ENCODE measurements around the gene SMAD5.

Gene SMAD5

GRCh38 chr5:136197462-136198142 lies 65.0 kb downstream of the SMAD5 start:
- no peak overlapping the region for H2AFZ ChIP-seq (ENCODE audit: low read length)
- no peaks in the 10 kb centered on the region for H3K36me3 ChIP-seq (replicated peaks; ENCODE audit: insufficient read depth, low read length)
- H3K4me3 ChIP-seq (ENCODE audit: low read length), result no peak overlapping the region
- no peaks in the 10 kb centered on the region for H3K27me3 ChIP-seq (replicated peaks; ENCODE audit: insufficient read depth, low read length)
- no peaks in the 10 kb centered on the region for H4K20me1 ChIP-seq (ENCODE audit: insufficient read depth, low read length)
- no peaks in the 10 kb centered on the region for H3K9me3 ChIP-seq (replicated peaks; ENCODE audit: insufficient read depth, low read length)
- no peaks in the 10 kb centered on the region for H3K9me2 ChIP-seq (replicated peaks; ENCODE audit: insufficient read depth, low read length)
- no peak overlapping the region for H3K9ac ChIP-seq (ENCODE audit: low read length)
- DNase-seq, result no peak
- H3K27ac ChIP-seq (ENCODE audit: low read length), result no peak overlapping the region
- H3K4me2 ChIP-seq (ENCODE audit: low read depth, low read length), result no peak overlapping the region
- no peak for TF ChIP-seq EZH2 (optimal IDR thresholded peaks at IDR 0.05; ENCODE audit: low read depth, low read length)
- TF ChIP-seq EZH2phosphoT487 (IDR thresholded peaks at IDR 0.05; ENCODE audit: low read length), result no peak
- no peak for TF ChIP-seq CTCF (IDR thresholded peaks at IDR 0.05; ENCODE audit: low read length)
- H3K79me2 ChIP-seq (ENCODE audit: low read length), result no peaks in the 10 kb centered on the region
- no peaks in the 10 kb centered on the region for H3F3A ChIP-seq (ENCODE audit: insufficient read depth, low read length)
- H3K4me1 ChIP-seq (ENCODE audit: low read length), result no peaks in the 10 kb centered on the region

GRCh38 chr5:136198453-136198852 lies 65.8 kb downstream of the SMAD5 start:
- H3K9me2 ChIP-seq (replicated peaks; ENCODE audit: insufficient read depth, low read length), result no peaks in the 10 kb centered on the region
- no peaks in the 10 kb centered on the region for H3K79me2 ChIP-seq (ENCODE audit: low read length)
- no peaks in the 10 kb centered on the region for H3F3A ChIP-seq (ENCODE audit: insufficient read depth, low read length)
- no peaks in the 10 kb centered on the region for H3K27me3 ChIP-seq (replicated peaks; ENCODE audit: insufficient read depth, low read length)
- no peaks in the 10 kb centered on the region for H3K4me1 ChIP-seq (ENCODE audit: low read length)
- H4K20me1 ChIP-seq (ENCODE audit: insufficient read depth, low read length), result no peaks in the 10 kb centered on the region
- DNase-seq, result no peak
- H3K9ac ChIP-seq (ENCODE audit: low read length), result no peak overlapping the region
- no peak overlapping the region for H2AFZ ChIP-seq (ENCODE audit: low read length)
- H3K36me3 ChIP-seq (replicated peaks; ENCODE audit: insufficient read depth, low read length), result no peaks in the 10 kb centered on the region
- H3K4me2 ChIP-seq (ENCODE audit: low read depth, low read length), result no peak overlapping the region
- no peak overlapping the region for H3K4me3 ChIP-seq (ENCODE audit: low read length)
- TF ChIP-seq CTCF (IDR thresholded peaks at IDR 0.05; ENCODE audit: low read length) (no peak), EZH2phosphoT487 (IDR thresholded peaks at IDR 0.05; ENCODE audit: low read length) (no peak), EZH2 (optimal IDR thresholded peaks at IDR 0.05; ENCODE audit: low read depth, low read length) (no peak)
- no peaks in the 10 kb centered on the region for H3K9me3 ChIP-seq (replicated peaks; ENCODE audit: insufficient read depth, low read length)
- H3K27ac ChIP-seq (ENCODE audit: low read length), result no peak overlapping the region

- Histone ChIP-seq H3K27ac (ENCODE audit: low read length) (no peak overlapping the region), H2AFZ (ENCODE audit: low read length) (no peak overlapping the region), H3K9ac (ENCODE audit: low read length) (no peak overlapping the region), H3K4me2 (ENCODE audit: low read depth, low read length) (no peak overlapping the region), H3K4me1 (ENCODE audit: low read length) (no peaks in the 10 kb centered on the region), H4K20me1 (ENCODE audit: insufficient read depth, low read length) (no peaks in the 10 kb centered on the region), H3K36me3 (replicated peaks; ENCODE audit: insufficient read depth, low read length) (no peaks in the 10 kb centered on the region), H3K9me2 (replicated peaks; ENCODE audit: insufficient read depth, low read length) (no peaks in the 10 kb centered on the region), H3K79me2 (ENCODE audit: low read length) (no peaks in the 10 kb centered on the region), H3K4me3 (ENCODE audit: low read length) (no peak overlapping the region), H3K9me3 (replicated peaks; ENCODE audit: insufficient read depth, low read length) (no peaks in the 10 kb centered on the region), H3F3A (ENCODE audit: insufficient read depth, low read length) (no peaks in the 10 kb centered on the region), H3K27me3 (replicated peaks; ENCODE audit: insufficient read depth, low read length) (no peaks in the 10 kb centered on the region)
- TF ChIP-seq EZH2 (optimal IDR thresholded peaks at IDR 0.05; ENCODE audit: low read depth, low read length), result no peak
- no peak for TF ChIP-seq CTCF (IDR thresholded peaks at IDR 0.05; ENCODE audit: low read length)
- TF ChIP-seq EZH2phosphoT487 (IDR thresholded peaks at IDR 0.05; ENCODE audit: low read length), result no peak
- no peak for DNase-seq
Measured at GRCh38 chr5:136199408-136199807, 66.8 kb downstream of the SMAD5 start.
